ENCODE data around the gene C3orf22. TPM values are rescaled to one million over a fixed set of nuclear protein-coding genes. Genes with fewer than 3 reads are reported as not detected.

The C3orf22 gene
- total and polyA plus RNA-seq, 9 of the 15 experiments (the other 6 are each of a cell fraction or from before 2014, with no cell fraction given), result not detected

- TF ChIP-seq GTF3C2 (IDR thresholded peaks at IDR 0.05; ENCODE audit: borderline replicate concordance, extremely low read depth, insufficient read length), result no peak
Observed at GRCh38 chr3:126509597-126510307, 49.0 kb downstream of the C3orf22 start (continued).

- H3K9me1 ChIP-seq (ENCODE audit: control insufficient read depth, insufficient read depth, low read length), result no peaks in the 10 kb centered on the region
- DNase-seq (ENCODE audit: extremely low read depth in 1 of 4, low spot score in 3 of 4), result no peak
- in situ Hi-C loops (cut with MboI) (no loop called here), intact Hi-C loops (cut with micrococcal nuclease) (no loop called here)
- ATAC-seq, result no peak
- no peaks in the 10 kb centered on the region; the same call in 1 of the 2 replicates for H4K20me1 ChIP-seq (replicated peaks; ENCODE audit: control insufficient read depth, insufficient read depth, low read length)
- peaks cover 0 to 11% of the 10 kb centered on the region in 2 experiments; a peak in 2 of 5 replicates for H3K4me1 ChIP-seq (replicated peaks in 1 of 2; ENCODE audit: control insufficient read depth in 2 of 2, insufficient read depth in 2 of 2, low read length in 2 of 2)
- no peaks in the 10 kb centered on the region for H3K36me3 ChIP-seq (ENCODE audit: control insufficient read depth, insufficient read depth, low read length)
- TF ChIP-seq ZNF436 (CRISPR knock-in tag; IDR thresholded peaks at IDR 0.05) (no peak), GABPB2 (CRISPR knock-in tag; conservative IDR thresholded peaks at IDR 0.05) (no peak)
- TF ChIP-seq, protein P1, sequence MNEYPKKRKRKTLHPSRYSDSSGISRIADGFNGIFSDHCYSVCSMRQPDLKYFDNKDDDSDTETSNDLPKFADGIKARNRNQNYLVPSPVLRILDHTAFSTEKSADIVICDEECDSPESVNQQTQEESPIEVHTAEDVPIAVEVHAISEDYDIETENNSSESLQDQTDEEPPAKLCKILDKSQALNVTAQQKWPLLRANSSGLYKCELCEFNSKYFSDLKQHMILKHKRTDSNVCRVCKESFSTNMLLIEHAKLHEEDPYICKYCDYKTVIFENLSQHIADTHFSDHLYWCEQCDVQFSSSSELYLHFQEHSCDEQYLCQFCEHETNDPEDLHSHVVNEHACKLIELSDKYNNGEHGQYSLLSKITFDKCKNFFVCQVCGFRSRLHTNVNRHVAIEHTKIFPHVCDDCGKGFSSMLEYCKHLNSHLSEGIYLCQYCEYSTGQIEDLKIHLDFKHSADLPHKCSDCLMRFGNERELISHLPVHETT (CRISPR knock-in tag; conservative IDR thresholded peaks at IDR 0.05 in 1 of 2, IDR thresholded peaks at IDR 0.05 in 1 of 2), result no peak
- ChIA-PET CTCF (ENCODE audit: low intra/inter-chr PET ratio) (no interaction called here), POLR2A (no interaction called here)
- H3K9ac ChIP-seq (ENCODE audit: insufficient read depth in 1 of 2, low read depth in 2 of 2, low read length in 2 of 2), result no peak overlapping the region
- H3K27ac ChIP-seq (ENCODE audit: extremely low read depth, low read depth, low read length), result no peak overlapping the region
- H3K4me3 ChIP-seq, result no peak overlapping the region
- no peak overlapping the region for H3K4me2 ChIP-seq (ENCODE audit: insufficient read depth, low read length)
- no peaks in the 10 kb centered on the region for H3K79me2 ChIP-seq (ENCODE audit: control insufficient read depth, insufficient read depth, low read length)
- WGBS (ENCODE audit: insufficient coverage, low coverage, missing lambda C conversion rate), result 10% methylated on average over 4 of the region's 4 CpGs
- BruUV-seq (replicated peaks), result no TSS peak
- H3K9me3 ChIP-seq (replicated peaks; ENCODE audit: control insufficient read depth, insufficient read depth, low read depth, low read length), result no peaks in the 10 kb centered on the region
- no peak overlapping the region for H2AFZ ChIP-seq (ENCODE audit: low read depth, low read length)
- peaks cover 5 to 50% of the 10 kb centered on the region in 2 experiments; a peak in 4 of 5 replicates for H3K27me3 ChIP-seq (ENCODE audit: control insufficient read depth in 2 of 2, insufficient read depth in 2 of 2, low read length in 2 of 2)
- no peak for FAIRE-seq
Observed at GRCh38 chr3:126508564-126508964, 50.2 kb downstream of the C3orf22 start.

Measured in K562 (cell line).